GM18526 (cell line): Measurements from ENCODE around the gene DAPK1.

Experiments
- POLR2A ChIP-seq: IDR thresholded peaks from 3 replicates; pipeline ENCODE4 v1.6.1; 2011; ENCODE audit not compliant: insufficient read length; ENCODE audit errors: extremely low read depth

DAPK1 gene

GRCh38 chr9:87718231-87718630 lies 220.6 kb downstream of the DAPK1 start:
- TF ChIP-seq POLR2A = no peak

- TF ChIP-seq POLR2A = no peak
Measured at GRCh38 chr9:87718852-87719612, 221.4 kb downstream of the DAPK1 start.

GRCh38 chr9:87720173-87720572 lies 222.5 kb downstream of the DAPK1 start:
- no peak for TF ChIP-seq POLR2A

GRCh38 chr9:87722393-87723088 lies 224.9 kb downstream of the DAPK1 start:
- TF ChIP-seq POLR2A = no peak

- TF ChIP-seq POLR2A = no peak
Measured at GRCh38 chr9:87725356-87725899, 227.8 kb downstream of the DAPK1 start.

GRCh38 chr9:87725900-87726709 lies 228.4 kb downstream of the DAPK1 start, which contains the start of gene CTSL:
Gene CTSL, plus strand, starts transcription at chr9:87726119. Its CDS starts 1,485 bp downstream, at chr9:87727604.
- no peak for TF ChIP-seq POLR2A

- no peak for TF ChIP-seq POLR2A
Measured at GRCh38 chr9:87729246-87729645, 231.6 kb downstream of the DAPK1 start.

GRCh38 chr9:87731321-87731720 lies 233.7 kb downstream of the DAPK1 start:
- no peak for TF ChIP-seq POLR2A

- TF ChIP-seq POLR2A = no peak
Measured at GRCh38 chr9:87732344-87732743, 234.7 kb downstream of the DAPK1 start.

- no peak for TF ChIP-seq POLR2A
Measured at GRCh38 chr9:87732756-87733155, 235.1 kb downstream of the DAPK1 start.

GRCh38 chr9:87733273-87734052 lies 235.8 kb downstream of the DAPK1 start:
- no peak for TF ChIP-seq POLR2A

GRCh38 chr9:87734106-87734505 lies 236.4 kb downstream of the DAPK1 start:
- TF ChIP-seq POLR2A = no peak

- no peak for TF ChIP-seq POLR2A
Measured at GRCh38 chr9:87739546-87739945, 241.9 kb downstream of the DAPK1 start.

- no peak for TF ChIP-seq POLR2A
Measured at GRCh38 chr9:87740209-87740608, 242.5 kb downstream of the DAPK1 start.

- TF ChIP-seq POLR2A = no peak
Measured at GRCh38 chr9:87741326-87741725, 243.7 kb downstream of the DAPK1 start.
